ENCODE measurements around the gene KCMF1.

The KCMF1 gene

DNA sequence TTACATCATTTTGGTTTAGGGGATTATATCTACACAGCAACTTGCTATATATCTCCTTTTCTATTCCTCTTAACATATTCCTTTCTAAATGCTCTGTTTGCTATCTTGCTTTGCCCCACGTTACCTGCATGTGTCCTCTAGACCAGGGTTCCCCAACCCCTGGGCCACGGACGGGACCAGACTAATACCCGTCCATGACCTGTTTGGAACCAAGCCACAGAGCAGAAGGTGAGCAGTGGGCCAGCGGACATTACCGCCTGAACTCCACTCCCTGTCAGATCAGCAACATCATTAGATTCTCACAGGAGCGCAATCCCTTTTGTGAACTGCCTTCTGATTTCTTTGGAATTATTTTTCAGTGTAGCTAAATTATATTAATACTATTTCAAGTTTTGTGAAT lies 66.7 kb downstream of the KCMF1 start:
- Histone ChIP-seq H3K36me3 (peaks cover 43% of the 10 kb centered on the region), H3K9me3 (ENCODE audit: severe bottlenecking) (no peaks in the 10 kb centered on the region), H3K27ac (no peak overlapping the region), H3K27me3 (ENCODE audit: insufficient read depth, low read depth, severe bottlenecking) (no peaks in the 10 kb centered on the region), H3K4me3 (ENCODE audit: low read depth, low read length) (no peak overlapping the region)
- no peak for DNase-seq
- TF ChIP-seq, protein P1, sequence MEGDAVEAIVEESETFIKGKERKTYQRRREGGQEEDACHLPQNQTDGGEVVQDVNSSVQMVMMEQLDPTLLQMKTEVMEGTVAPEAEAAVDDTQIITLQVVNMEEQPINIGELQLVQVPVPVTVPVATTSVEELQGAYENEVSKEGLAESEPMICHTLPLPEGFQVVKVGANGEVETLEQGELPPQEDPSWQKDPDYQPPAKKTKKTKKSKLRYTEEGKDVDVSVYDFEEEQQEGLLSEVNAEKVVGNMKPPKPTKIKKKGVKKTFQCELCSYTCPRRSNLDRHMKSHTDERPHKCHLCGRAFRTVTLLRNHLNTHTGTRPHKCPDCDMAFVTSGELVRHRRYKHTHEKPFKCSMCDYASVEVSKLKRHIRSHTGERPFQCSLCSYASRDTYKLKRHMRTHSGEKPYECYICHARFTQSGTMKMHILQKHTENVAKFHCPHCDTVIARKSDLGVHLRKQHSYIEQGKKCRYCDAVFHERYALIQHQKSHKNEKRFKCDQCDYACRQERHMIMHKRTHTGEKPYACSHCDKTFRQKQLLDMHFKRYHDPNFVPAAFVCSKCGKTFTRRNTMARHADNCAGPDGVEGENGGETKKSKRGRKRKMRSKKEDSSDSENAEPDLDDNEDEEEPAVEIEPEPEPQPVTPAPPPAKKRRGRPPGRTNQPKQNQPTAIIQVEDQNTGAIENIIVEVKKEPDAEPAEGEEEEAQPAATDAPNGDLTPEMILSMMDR (IDR thresholded peaks at IDR 0.05; ENCODE audit: low read depth, low read length) = no peak

DNA sequence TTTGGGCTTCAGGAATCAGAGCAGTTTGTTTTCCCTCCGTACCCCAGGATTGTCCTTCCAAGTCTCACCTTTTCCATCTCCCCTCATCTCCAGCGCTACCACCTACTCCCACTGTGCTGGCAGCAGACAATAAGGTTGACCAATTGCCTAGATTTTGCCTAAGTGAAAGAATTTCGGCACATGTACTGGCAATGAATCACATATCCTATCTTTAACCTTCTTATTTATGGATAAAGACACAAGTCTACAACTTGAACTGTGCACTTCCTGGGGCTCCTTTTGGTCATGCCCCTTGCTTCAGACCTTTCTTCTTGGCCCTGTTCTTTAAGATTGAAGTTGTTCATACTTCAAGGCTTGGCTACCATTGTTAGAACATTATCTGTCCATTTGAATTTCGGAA lies 71.4 kb downstream of the KCMF1 start:
- Histone ChIP-seq H3K4me3 (ENCODE audit: low read depth, low read length) (no peak overlapping the region), H3K27ac (no peak overlapping the region), H3K27me3 (ENCODE audit: insufficient read depth, low read depth, severe bottlenecking) (no peaks in the 10 kb centered on the region), H3K36me3 (peaks cover 55% of the 10 kb centered on the region), H3K9me3 (ENCODE audit: severe bottlenecking) (no peaks in the 10 kb centered on the region)
- no peak for DNase-seq
- TF ChIP-seq, protein P1 (IDR thresholded peaks at IDR 0.05; ENCODE audit: low read depth, low read length) = no peak

DNA sequence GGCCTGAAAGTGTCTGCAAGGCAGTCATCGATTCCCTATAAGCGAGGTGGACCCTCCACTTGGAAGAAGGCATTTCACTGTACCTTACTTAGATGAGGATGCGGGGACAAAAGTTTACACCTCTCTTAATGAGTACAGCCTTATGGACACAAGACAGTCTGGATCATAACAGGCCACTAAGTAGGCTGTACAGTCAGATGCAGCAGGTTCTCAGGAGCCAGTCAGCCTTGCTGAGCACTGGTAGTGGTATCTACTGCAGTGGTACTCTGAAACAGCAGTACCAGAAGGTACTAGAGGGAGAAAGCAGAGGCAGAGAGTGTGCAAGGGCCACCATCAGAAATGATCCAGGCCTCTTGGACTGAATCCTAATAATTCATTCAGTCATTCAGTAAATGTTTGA lies 77.6 kb downstream of the KCMF1 start:
- TF ChIP-seq, protein P1 (IDR thresholded peaks at IDR 0.05; ENCODE audit: low read depth, low read length) = no peak
- no peak overlapping the region for H3K27ac ChIP-seq
- H3K4me3 ChIP-seq (ENCODE audit: low read depth, low read length) = no peak overlapping the region
- no peaks in the 10 kb centered on the region for H3K27me3 ChIP-seq (ENCODE audit: insufficient read depth, low read depth, severe bottlenecking)
- no peaks in the 10 kb centered on the region for H3K9me3 ChIP-seq (ENCODE audit: severe bottlenecking)
- no peak for DNase-seq
- H3K36me3 ChIP-seq = peaks cover 61% of the 10 kb centered on the region

DNA sequence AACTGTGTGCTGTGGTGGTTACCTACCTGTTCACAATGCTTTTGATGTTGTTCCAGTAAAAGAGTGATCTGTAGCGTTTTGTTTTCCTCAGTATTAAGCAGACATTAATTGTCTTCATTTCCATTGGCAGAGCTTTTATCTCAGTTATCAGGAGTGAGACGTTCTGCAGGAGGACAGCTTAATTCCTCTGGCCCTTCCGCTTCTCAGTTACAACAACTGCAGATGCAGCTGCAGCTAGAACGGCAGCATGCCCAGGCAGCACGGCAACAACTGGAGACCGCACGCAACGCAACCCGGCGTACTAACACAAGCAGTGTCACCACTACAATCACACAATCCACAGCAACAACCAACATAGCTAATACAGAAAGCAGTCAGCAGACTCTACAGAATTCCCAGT lies 78.3 kb downstream of the KCMF1 start:
- no peak overlapping the region for H3K27ac ChIP-seq
- H3K36me3 ChIP-seq = peaks cover 55% of the 10 kb centered on the region
- no peaks in the 10 kb centered on the region for H3K9me3 ChIP-seq (ENCODE audit: severe bottlenecking)
- TF ChIP-seq, protein P1 (IDR thresholded peaks at IDR 0.05; ENCODE audit: low read depth, low read length) = no peak
- H3K27me3 ChIP-seq (ENCODE audit: insufficient read depth, low read depth, severe bottlenecking) = no peaks in the 10 kb centered on the region
- DNase-seq = no peak
- H3K4me3 ChIP-seq (ENCODE audit: low read depth, low read length) = no peak overlapping the region

DNA sequence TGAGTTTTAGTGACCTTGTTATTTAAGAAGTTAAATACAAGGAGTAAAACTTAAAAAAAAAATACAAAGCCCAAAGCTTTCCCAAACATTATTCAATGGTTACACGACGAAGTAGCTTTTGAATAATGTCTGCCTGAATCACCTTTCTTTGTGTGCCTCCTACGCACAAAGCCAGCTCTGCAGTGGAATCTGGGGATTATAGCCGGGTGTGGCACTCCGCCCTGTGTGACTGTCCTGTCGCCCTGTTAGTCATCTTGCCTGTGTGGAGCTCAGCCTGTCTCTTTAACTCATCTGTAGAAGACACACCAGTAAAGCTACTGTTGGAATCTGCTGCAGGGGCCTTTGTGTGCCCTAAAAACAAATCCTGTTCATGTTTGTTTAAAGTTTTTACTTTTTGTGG lies 82.8 kb downstream of the KCMF1 start:
- TF ChIP-seq, protein P1 (IDR thresholded peaks at IDR 0.05; ENCODE audit: low read depth, low read length) = no peak
- no peak overlapping the region for H3K27ac ChIP-seq

DNA sequence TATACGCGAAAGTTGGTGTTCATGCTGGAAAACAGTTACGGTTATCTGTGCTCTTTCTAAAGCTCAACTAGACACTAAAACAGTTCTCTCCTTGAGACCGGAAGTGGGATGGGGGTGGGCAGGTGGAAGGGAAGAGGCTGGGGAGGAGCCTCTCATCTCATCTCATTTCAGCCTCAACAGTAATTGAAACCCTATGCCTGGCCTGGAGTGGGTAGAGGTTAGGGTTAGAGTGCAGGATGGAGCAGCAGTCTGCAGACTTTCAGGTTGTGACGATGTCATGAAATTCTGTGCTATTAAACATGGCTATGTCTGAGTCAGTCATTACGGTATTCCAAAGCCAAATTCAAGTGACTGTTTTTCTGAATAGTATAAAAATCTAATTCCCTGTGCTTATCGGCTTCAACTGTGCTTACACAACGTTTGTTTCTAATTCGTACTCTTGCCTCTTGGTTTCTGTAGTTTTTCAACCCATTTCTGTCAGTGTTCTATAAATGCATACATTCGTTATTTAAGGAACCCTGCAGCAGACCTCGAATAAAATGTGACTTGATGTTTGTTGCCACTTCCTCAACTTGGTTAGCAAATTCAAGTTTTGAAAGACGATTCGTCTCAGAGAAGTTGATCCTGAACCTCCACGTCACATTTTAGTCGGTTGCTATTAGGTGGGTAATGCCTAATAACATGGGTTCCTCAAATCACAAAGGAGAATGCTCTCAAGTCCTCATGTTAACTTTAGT lies 86.4 kb downstream of the KCMF1 start:
- H3K27me3 ChIP-seq (ENCODE audit: insufficient read depth, low read depth, severe bottlenecking) = no peaks in the 10 kb centered on the region
- H3K4me3 ChIP-seq (ENCODE audit: low read depth, low read length) = no peak overlapping the region
- TF ChIP-seq, protein P1 (IDR thresholded peaks at IDR 0.05; ENCODE audit: low read depth, low read length) = no peak
- no peak for DNase-seq
- H3K27ac ChIP-seq = no peak overlapping the region
- H3K36me3 ChIP-seq = peaks cover 7% of the 10 kb centered on the region
- H3K9me3 ChIP-seq (ENCODE audit: severe bottlenecking) = no peaks in the 10 kb centered on the region

More for the DNA sequence above, 82.8 kb downstream of the KCMF1 start:
- no peak overlapping the region for H3K4me3 ChIP-seq (ENCODE audit: low read depth, low read length)
- no peak for DNase-seq
- no peaks in the 10 kb centered on the region for H3K27me3 ChIP-seq (ENCODE audit: insufficient read depth, low read depth, severe bottlenecking)
- peaks cover 30% of the 10 kb centered on the region for H3K36me3 ChIP-seq
- H3K9me3 ChIP-seq (ENCODE audit: severe bottlenecking) = no peaks in the 10 kb centered on the region

Measured in WERI-Rb-1 (cell line).